ENCODE results near the gene CEACAM21.

CEACAM21 gene

DNA sequence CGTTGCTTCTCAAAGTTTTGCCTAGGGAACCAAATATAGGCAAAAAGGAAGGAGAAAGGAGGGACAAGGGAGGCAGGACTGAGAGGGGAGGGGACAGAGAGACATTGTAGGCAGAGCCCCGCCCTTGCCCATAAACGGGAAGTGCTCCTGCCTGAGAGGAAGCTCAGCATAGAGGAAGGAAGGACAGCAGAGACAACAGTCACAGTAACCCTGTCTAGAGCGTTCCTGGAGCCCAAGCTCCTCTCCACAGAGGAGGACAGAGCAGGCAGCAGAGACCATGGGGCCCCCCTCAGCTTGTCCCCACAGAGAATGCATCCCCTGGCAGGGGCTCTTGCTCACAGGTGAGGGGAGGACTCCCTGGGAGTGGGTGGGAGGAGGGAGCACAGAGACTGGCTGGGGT is at the start of gene CEACAM21:
TSS of gene CEACAM21 (plus strand) at position 169 of the 400 bp plus-strand sequence. CDS start at position 278, 109 bp downstream.
- no peak within 1 kb of the TSS for H3K4me3 ChIP-seq (ENCODE audit: low read depth, low read length)
- DNase-seq (ENCODE audit: low read depth) = no peak

DNA sequence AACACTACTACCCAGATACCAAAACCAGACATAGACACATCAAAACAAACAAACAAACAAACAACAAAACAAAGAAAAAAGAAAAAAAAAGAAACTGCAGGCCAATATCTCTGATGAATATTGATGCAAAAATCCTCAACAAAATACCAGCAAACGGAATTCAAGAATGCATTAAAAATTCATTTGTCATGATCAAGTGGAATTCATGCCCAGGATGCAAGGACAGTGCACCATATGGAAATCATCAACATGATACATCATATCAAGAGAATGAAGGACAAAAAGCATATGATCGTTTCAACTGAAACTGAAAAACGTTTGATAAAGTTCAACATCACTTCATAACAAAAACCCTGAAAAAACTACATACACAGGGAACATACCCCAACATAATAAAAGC is 48.9 kb upstream of the CEACAM21 start:
- H3K4me3 ChIP-seq (ENCODE audit: low read depth, low read length) = no peak overlapping the region
- no peak for DNase-seq (ENCODE audit: low read depth)

DNA sequence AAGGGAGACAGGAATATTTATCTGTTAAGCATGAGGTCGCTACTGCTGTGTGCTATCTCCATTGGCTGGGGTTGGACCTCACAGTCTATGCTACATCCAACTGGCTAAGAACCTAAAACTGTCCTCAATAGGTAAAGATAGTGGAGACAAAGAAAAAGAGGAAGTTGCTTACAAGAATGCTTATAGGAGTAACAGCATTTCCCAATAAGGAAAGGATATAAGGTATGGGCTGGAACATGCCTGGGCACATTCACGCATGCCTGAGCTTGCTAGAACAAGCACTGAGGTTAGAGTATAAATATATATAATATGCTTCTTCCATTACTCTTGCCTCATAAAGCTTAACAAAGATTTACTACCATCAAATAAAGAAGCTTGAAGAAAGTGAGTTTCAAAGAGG is 47.9 kb upstream of the CEACAM21 start:
- no peak overlapping the region for H3K4me3 ChIP-seq (ENCODE audit: low read depth, low read length)
- no peak for DNase-seq (ENCODE audit: low read depth)

DNA sequence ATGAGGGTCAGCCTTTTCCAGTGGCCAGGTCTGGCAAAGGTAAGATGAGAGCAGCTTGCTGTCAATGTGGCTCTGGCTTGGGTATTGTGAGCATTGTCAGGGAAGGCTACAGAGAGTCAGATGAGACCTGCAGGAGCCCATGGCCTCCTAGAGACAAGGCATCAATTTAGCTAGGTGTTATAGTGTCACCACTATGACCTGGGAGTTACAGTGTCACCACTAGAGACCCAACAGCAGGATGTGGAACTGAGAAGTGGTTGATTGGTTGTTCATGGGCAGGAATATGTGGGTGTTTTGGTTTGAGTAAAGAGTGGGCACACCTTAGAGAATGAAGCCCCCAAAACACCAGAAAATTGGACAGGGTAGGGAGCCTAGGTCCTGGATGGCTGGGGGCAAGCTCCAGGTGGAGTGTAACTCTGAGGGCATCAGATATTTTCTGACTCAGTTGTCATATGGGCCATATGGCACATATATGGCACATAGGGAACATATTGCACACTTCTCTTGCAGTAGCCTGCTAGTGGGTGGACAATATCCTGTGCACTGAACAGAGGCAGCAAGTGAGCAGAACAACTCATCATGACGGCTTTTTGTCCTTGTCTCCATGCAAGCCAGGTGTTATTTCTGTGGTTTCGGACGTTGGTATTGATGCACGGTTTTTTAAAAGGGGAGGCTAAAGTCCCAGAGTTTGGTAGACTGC is 46.3 kb upstream of the CEACAM21 start:
- no peak overlapping the region for H3K4me3 ChIP-seq (ENCODE audit: low read depth, low read length)
- DNase-seq (ENCODE audit: low read depth) = no peak

DNA sequence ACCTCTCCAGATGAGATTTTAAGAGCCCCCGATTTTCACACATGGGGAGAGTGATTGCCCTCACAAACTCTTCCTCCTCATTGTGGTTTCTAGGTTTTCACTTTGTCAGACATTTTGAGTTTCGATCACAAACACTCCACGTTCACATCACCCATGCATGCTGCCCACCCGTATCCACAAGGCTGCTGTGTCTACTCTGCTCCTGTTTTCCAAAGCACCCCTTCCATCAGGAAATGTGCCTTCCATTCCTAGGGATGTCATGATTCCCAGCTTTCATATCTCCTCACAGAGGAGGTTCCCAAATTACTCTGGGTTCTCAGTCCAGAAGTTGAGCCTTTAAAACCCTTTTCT is 45.8 kb upstream of the CEACAM21 start:
- no peak for DNase-seq (ENCODE audit: low read depth)
- no peak overlapping the region for H3K4me3 ChIP-seq (ENCODE audit: low read depth, low read length)

DNA sequence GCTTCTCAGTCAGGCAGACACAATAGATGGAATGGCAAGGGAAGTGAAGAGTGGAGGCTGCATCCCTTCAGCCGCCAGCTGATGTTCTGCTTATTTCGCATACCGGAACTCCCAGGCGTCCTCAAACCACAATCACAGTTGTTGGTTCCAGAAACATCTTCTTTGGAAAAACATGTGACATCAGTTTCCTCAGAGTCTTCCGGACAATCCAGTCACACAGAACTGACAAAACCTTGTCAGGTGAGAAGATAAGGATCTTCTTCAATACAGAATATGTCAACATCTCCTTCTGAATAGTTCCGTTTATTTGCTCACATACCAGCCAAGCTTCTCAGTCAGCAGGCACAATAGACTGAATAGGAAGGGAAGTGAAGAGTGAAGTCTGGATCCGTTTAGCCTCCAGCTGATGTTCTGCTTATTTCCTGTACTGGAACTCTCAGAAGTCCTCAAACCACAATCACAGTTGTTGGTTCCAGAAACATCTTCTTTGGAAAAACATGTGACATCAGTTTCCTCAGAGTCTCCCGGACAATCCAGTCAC is 45.1 kb upstream of the CEACAM21 start:
- no peak overlapping the region for H3K4me3 ChIP-seq (ENCODE audit: low read depth, low read length)
- DNase-seq (ENCODE audit: low read depth) = no peak

DNA sequence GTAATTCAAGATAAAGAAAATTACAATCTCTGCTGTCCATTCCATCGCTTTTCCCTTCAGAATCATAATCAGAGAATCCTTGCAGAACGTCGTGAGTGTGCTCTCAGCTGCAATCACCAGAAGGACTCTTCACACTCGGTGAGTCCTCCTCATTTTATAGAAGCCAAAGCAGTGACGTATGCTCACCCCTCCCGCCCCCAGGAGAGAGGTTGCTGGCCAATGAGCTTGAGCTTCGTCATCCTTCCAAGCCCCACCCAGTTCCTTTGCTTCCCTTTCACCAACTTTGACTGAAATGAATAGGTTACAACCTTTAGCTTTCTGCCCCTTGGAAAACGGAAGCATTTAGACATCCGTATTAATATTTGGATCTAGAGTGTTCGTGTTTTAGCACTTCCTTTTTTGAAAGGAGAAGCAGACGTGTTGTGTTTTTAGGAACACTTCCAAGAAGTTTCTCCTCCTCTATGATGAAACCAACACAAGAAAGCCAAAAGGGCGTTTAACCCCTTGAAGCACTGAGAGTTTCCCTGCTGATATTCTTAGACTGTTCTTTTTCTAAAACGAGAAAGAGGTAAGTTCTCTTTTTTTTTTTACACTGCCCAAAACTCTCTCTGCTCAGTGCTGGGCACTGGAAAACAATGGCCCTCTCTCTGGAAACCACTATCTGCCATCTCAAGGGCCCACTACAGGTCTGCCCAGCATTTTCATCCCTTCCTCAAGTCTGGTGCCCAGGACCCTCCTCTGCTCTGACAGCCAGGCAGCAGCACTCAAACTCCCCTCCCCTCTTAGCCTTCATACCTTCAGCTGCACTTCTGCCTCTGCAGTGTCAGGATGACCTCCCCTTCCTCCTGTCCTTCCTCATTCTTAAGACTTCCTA is 44.3 kb upstream of the CEACAM21 start:
- H3K4me3 ChIP-seq (ENCODE audit: low read depth, low read length) = no peak overlapping the region
- peak; percentile 18 for DNase-seq (ENCODE audit: low read depth)

DNA sequence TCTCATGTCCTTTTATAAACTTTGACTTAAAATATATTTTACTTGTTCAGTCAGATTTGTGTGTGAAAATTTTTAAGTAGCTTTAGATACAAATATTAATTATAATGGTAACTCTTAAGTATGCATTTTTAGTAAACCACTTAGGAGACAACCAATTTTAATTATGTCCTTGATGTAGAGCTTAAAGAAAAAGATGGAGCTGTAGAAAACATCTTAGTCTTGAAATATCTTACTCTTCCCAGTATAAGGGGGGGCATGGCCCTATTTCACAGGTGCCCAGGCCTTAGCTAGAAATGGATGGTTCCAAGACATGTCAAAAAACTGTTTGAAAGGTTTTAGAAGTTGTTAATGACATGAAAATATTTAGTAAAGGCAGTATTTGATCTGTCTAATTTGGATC is 43.4 kb upstream of the CEACAM21 start:
- H3K4me3 ChIP-seq (ENCODE audit: low read depth, low read length) = no peak overlapping the region
- no peak for DNase-seq (ENCODE audit: low read depth)

DNA sequence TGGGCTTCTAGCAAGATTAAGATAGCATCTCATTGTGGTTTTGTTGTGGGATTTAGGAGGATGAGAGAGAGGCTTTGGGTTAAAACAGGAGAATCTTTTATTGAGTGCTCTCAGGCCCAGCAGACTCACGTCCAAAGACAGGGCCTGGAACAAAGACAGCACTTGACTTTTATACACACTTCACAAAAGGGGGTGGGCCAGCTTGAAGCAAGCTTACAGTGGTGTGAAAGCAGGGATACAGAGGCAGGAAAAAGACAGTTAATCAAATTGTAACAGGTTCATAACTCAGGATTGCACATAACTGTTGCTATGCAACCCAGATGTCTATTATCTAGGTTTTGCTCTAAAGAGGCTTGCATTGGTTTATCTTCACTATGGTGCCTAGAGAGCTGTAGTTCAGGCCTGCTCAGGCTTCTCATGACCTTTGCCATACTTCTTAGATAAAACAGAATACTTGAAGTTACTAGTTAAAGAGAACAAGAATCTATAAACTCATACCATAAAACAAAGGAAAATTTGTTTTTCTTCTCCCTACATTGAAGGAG is 42.2 kb upstream of the CEACAM21 start:
- no peak for DNase-seq (ENCODE audit: low read depth)

DNA sequence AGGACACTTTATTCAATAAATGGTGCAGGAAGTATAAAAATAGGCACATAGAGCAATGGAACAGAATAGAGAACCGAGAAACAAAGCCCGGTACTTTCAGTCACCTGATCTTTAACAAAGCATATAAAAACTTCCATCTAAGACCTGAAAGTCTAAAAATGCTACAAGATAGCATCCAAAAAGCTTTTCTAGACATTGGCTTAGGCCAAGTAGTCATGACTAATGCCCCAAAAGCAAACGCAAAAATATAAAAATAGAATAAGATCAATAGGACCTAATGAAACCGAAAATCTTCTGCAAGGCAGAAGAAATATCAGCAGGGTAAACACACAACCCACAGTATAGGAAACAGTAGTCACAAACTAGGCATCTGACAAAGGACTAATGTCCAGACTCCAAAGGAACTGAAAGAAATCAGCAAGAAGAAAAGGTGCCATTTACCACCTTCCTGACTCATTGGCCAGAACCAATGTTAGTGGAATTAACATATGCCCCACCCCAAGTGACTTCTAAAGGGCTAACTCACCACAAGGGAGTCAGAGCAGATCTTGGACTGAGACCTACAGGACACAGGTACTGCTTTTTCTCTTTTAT is 40.8 kb upstream of the CEACAM21 start:
- DNase-seq (ENCODE audit: low read depth) = no peak
- H3K4me3 ChIP-seq (ENCODE audit: low read depth, low read length) = no peak overlapping the region

More for the DNA sequence above, 42.2 kb upstream of the CEACAM21 start:
- no peak overlapping the region for H3K4me3 ChIP-seq (ENCODE audit: low read depth, low read length)

DNA sequence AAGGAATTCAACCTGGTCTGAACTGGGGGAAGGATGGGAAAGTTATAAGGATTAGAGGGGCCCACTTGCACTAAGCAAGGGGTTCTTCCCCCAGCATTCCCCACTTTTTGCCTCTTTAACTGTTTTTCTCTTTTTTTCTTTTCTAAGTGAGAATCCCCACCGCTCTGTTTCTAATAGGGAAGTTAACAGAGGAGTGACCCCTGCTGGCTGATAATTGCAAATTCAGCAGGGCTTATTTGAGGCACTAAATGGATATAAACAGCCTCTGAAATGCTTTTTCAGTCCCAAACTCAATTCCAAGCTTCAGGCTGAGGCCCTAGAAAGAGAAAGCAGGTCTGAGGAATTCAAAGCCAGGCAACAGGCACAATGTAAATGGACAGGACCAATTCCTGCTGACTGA is 38.2 kb upstream of the CEACAM21 start:
- DNase-seq (ENCODE audit: low read depth) = no peak
- H3K4me3 ChIP-seq (ENCODE audit: low read depth, low read length) = no peak overlapping the region

DNA sequence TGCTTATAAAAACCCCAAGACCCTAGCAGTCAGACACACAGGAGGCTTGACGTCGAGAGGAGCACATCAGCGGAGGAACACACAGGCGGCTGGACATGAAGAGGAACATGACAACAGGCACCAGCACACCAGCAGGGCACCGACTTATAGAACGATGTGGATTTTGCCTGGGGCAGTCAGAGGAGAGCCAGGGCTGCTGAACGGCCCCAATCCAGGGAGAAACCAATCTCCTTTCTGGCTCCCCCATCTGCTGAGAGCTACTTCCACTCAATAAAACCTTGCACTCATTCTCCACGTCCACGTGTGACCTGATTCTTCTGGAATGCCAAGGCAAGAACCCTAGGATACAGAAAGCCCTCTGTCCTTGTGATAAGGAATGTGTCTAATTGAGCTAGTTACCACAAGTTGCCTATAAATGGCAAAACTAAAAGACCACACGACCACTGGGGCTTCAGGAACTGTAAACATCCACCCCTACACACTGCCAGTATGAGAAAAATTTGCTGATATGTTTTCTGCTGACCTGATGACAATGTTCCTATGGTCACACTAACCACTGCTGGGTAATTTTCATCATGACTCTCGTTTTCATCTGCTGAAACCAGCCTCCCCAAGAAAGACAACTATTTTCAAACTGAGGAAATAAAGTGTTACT is 35.8 kb upstream of the CEACAM21 start:
- DNase-seq (ENCODE audit: low read depth) = no peak
- H3K4me3 ChIP-seq (ENCODE audit: low read depth, low read length) = no peak overlapping the region

DNA sequence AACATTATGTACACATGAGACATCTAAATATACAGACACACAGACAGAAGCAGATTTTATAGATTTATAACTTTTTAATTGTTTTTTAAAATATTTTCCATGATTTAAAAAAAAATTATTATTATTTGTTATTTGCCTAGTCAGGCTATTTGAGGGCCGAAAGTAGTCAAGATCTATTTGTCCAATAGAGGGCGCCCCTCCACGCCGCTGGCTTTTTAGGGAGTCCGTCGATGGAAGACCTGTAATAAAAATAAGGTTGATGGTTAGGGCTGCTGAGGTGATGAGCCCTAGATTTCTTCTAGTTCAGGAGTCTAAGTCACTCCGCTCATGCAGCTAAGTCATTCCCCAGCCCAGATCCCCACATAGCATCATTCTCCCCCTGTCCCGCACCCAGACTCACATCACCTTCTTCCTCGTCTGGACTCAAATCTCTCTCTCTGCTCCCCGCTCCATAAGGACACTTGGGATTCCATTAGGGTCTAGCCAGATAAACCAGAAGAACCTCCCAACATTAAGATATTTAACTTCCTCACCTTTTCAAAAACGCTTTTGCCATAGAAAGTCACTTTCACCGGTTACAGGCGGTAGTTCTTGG is 33.9 kb upstream of the CEACAM21 start:
- DNase-seq (ENCODE audit: low read depth) = no peak

DNA sequence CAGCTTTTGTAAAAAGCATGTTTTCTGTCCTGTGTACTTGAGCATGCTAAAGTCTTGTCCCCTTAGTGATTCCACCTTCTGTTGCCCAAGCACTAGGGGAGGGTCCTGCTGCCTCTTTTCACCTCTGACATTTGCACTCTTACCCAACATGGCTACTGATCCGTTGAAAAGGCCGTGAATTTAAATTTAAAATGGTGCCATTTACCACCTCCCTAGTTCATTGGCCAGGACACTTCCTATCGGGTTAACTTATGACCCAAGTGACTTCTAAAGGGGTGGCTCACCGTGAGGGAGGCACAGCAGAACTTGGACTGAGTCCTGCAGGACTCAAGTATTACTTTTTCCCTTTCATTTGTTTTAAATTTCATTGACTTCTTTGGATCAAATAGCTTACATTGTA is 33.3 kb upstream of the CEACAM21 start:
- H3K4me3 ChIP-seq (ENCODE audit: low read depth, low read length) = no peak overlapping the region
- DNase-seq (ENCODE audit: low read depth) = no peak

More for the DNA sequence above, 33.9 kb upstream of the CEACAM21 start:
- no peak overlapping the region for H3K4me3 ChIP-seq (ENCODE audit: low read depth, low read length)

DNA sequence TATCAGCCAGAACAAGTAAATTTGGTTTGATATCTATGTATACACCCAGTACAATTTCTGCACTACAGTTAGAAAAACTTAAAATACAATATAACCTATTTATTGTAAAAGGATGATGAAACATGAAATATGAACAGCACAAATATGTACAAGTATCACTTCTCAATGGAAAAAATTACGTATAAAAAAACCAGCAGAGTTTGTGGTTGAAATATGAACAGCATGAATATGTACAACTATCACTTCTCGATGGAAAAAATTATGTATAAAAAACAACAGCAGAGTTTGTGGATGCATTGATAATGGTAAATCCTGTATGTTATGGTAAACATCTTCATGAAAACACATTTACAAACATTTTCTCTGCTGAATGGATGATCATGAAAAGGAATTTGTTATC is 32.4 kb upstream of the CEACAM21 start:
- no peak for DNase-seq (ENCODE audit: low read depth)

DNA sequence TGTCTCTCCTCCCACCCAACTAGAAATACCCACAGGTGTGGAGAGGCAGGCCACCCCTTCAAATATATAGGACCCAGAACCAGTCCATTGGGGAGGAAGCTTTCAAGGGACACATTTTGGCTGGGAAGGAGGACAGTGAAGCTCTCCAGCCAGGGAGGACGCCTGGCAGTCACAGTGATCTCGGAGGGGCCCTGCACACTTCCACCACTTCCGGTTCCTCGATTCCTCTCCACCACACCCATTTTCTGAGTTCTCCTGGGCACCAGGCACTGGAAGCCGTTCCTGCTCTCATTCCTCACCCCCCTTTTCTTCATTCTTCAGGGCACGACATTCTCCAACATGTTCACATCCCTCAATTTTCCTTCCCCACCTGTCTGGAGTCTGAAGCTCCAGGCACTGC is 30.4 kb upstream of the CEACAM21 start:
- no peak for DNase-seq (ENCODE audit: low read depth)
- no peak overlapping the region for H3K4me3 ChIP-seq (ENCODE audit: low read depth, low read length)

More for the DNA sequence above, 32.4 kb upstream of the CEACAM21 start:
- H3K4me3 ChIP-seq (ENCODE audit: low read depth, low read length) = no peak overlapping the region

DNA sequence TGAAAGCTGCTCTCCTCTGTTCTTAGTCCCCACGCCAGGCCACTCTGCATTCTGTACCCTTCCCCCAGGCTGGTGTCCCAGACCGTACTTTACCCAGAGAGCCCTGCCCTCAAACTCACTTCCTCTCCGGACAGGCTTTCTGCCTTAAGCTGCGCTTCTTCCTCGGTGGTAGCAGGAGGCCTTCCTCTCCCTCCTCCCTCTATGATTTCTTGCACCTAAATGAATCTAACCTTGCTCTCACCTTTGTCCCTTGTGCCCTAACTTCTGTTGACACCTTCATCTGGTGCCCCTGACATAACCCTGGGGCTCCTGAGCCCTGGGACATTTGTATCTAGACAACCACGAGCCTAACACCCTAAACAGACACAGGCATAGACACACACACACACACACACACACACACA is 29.6 kb upstream of the CEACAM21 start:
- H3K4me3 ChIP-seq (ENCODE audit: low read depth, low read length) = no peak overlapping the region
- no peak for DNase-seq (ENCODE audit: low read depth)

DNA sequence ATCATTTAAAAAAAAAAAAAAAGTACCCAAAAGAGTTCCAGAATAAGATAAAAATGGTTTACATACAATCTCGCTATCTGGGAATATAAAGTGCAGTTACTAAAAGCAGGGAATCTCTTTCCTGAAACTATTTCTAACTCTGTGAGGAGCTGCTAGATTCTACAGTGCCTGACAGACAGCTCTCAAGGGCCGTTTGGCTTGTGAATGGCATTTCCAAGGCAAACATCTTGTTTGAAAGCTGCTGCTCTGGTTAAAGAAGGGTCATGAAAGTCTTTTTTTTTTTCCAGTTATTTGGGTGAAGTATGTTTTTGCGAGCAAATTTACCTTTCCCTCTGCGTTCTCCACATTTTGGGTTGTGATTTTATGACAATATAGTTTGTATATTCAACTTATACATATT is 29.0 kb upstream of the CEACAM21 start:
- no peak overlapping the region for H3K4me3 ChIP-seq (ENCODE audit: low read depth, low read length)
- no peak for DNase-seq (ENCODE audit: low read depth)

DNA sequence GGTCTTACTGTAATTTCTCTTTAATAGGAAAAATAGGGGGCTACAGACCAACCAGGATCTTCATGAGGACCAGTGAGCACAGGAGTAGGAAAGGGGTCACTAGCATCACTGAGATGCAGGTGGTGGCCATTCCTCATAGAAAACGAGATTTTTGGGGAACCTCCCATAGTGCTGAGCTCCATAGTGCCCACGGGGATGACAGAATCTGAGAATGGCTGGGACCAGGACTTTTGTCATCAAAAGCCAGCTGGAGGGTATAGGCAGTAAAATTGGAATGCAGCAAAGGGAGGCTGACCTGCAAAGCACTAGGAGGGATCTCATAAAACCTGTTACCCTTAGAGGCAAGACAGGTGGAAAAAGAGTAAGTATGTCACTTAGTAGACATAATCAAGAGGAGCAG is 28.4 kb upstream of the CEACAM21 start:
- no peak for DNase-seq (ENCODE audit: low read depth)
- H3K4me3 ChIP-seq (ENCODE audit: low read depth, low read length) = no peak overlapping the region

All from skeletal muscle cell (primary cell).